ENCODE measurements around the gene ARPC5L. TPM values are rescaled to one million over a fixed set of nuclear protein-coding genes. Genes with fewer than 3 reads are reported as not detected.
"Not testable (repeated sequence)": the region's sequence is repeated elsewhere in the genome, so short reads cannot be mapped to it uniquely, and the experiment has no call there.

Gene ARPC5L
- total RNA-seq, 1 donor from 2014 or later = 10.1 TPM

DNA sequence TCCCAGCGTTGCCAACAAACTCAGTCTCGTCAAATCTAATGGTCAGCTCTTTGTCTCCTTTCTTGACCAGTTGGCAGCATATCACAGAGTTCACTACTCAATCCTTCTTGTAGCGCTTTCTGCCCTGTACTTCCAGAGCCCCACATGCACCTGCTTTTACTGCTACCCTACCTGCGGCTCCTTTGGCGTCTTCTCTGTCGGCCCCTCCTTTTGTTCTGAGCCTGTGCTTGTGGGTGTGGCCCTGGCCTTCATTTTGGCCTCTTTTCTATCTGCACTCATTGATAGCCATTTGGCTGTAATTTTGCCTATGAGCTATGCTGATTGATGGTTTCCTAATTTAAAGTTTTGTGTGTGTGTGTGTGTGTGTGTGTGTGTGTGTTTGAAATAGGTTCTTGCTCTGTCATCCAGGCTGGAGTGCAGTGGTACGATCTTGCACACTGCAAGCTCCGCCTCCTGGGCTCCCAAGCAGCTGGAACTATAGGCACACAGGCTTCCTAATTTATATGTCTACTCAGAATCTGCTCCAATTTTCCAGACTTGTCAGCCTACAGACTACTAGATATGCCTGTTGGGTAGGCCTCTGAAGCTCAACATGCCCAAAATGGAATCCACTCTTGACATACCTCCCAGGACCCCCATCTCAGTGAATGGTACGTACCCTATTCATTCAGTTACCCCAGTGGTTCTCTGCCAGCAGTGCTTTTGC lies 32.3 kb downstream of the ARPC5L start:
- no peak for DNase-seq

DNA sequence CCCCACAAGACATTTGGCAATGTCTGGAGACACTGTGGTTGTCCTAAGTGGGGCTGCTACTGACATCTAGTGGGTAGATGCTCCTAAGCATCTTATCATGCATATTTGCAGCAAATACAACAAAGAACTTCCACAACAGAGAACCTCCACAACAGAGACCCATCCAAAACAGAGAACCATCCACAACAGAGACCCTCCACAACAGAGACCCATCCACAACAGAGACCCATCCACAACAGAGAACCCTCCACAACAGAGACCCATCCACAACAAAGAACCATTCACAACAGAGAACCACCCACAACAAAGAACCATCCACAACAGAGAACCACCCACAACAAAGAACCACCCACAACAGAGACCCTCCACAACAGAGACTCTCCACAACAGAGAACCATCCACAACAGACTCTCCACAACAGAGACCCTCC lies 32.8 kb downstream of the ARPC5L start:
- DNase-seq = no peak

DNA sequence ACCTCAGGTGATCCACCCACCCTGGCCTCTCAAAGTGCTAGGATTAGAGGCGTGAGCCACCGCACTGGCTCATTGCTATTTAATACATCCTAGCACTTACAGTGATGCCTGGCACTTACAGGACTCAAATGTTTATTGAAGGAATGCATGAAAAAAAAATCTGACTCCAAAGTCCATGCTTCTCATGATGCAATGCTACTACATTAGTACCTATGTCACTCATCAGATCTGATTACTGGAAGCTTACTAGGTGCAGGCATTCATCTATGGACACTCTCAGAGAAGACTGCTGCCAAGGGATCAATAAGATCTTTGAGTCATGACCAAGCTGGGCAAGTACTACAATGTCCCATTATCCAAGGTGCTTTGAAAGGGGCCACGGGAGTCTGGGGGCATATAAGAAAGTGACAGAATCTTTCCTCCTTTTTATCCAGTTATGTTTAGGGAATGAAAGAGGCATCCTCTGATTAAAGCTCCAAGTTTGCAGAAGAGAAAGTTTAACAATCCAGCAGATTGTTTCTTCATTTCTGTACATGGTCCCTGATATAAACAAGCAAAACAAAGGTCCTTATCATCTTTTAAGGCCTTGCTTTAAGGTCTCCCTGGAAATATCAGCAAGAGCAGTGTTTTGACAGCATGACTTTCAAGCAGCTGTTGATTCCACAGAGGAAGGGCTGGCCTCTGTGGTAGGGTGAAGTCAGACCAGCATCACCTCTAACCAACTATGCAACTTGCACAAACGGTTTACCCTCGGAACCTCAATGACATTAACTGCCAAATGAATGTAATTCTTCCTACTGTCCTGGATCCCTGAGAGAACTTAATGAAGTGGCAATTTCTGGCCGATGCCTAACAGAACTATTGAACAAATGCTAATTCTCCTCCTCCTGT lies 35.9 kb downstream of the ARPC5L start:
- DNase-seq = no peak

DNA sequence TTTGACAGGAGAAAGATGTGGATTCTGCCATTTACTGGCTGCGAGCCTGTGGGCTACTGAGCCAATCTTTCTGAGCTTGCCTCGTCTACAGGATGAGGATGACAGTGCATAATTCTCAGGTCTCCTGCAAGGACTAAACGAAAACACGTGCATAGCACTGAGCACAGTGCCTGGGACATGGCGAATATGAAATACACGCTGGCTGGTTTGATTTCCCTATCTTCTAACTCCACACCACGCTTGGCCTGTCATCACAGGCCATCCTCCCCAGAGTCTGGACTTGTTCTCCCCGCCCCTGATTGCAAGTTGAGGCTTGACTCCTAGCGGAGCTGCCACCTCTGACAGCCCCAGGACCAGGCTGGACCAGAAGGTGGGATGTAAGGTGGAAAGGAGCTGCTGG lies 37.9 kb downstream of the ARPC5L start:
- DNase-seq = no peak

DNA sequence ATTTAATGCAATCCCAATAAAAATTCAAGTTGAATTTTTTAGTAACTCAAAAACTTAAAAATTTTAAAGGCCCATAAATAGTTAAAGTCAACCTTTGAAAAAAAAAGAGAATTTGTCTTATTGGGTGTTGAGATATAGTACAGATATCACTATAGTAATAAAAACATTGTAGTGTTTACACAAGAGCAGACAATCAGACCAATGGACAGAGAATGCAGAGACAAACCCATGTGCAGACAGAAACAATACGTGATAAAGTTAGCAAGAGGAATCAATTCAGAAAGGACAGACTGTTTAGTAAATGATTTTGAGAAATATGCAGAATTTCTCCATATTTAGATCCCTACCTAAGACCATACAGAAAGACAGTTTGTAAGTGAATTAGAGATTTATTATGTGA lies 45.0 kb downstream of the ARPC5L start:
- DNase-seq = no peak

DNA sequence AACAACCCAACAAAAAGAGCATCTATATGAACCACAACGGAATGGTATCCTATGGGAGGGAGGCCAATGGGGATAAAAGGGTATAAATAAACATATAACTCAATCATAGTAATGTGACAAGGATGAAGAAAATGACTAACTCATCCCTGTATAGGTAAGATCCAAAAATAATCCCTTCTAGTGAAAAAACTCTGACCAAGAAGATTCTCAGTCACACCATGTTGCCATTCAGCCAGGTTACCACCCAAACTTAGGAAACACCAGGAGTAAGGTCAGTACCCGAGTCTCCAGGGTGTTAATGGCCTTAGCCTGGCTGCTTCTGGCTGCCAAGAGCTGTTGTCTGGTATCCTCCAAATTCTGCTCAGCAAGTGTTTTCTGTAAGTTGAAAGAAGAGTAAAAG lies 46.2 kb downstream of the ARPC5L start:
- DNase-seq = no peak

DNA sequence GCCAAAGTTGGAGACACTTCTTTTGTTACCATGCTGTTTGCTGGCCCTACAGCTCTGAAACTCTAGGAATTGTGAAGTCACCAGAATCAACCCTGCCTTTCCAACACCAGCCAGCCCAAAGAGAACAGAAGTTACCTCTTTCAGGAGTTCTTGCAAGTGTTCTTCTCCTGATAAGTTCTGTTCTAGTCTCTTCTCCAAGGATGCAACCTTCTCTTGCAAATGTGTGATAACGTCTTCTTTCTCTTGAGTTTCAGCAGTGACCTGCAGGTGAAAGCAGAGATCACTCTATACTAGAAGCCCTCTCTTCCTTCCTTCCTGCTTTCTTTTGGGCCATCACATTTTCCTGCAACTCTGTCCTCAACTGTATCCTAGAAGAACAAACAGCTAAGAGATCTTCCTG lies 49.8 kb downstream of the ARPC5L start:
- DNase-seq = no peak

DNA sequence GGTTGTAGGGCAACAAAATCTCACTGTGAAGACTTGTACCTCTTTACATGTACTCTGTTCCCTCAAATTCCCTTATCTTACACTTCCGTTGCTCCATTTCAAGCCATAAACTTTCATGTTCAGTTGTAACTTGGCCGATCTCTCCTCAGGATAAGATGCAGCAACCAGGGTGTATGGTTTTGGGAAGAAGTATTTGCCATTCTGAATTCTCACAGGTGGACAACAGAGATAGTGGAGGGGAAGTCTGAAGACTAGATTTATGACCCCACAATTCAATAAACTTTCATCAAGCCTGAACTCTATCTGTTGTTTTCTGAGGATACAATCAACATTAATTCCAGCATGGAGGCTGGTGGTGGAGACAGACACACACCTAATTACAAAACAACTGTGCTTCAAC lies 51.4 kb downstream of the ARPC5L start:
- DNase-seq = no peak

DNA sequence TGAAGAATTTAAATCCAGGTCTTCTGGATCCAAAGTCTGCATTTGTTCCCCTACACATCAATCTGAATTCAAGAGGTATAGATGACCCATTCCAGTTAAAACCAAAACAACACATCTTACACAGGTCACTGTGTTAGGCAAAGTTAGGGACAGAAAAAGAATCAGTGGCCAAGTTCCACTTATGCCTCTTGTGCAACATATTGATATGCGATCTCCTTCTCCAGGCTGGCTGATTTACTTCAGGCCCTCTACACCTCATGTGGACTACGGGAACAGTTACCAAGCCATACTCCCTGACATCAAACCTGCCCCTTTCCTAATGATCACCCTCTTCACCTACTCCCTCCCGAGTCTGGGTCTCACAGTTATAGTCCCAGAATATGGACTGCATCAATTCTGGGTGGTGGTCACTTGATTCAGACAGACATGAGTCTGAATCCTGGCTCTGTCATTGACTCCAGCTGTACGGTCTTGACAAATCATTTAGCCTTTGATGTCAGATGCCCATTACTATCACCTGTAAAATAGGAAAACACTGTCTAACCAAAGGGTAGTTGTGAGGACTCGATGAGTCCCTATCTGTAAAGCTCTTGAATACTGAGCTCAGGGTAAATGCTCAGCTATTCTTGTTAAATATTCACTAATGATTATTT lies 52.9 kb downstream of the ARPC5L start:
- DNase-seq = no peak

DNA sequence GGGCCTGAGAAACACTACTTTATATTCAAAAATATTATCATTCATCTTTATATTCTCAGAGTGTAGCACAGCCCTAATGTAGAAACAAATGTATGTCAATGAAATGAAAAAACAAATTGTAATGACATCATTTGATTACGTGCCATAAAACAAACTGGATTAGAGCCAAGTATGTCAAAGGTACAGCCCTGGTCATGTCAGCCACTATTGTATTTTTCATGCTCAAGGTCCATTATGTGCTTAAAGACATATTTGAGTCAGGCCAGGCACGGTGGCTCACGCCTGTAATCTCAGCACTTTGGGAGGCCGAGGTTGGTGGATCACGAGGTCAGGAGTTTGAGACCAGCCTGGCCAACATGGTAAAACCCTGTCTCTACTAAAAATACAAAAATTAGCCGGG lies 58.5 kb downstream of the ARPC5L start:
- not testable (repeated sequence) for DNase-seq

Small RNAs within 50 kb of the gene (small RNA-seq; reads per million reads assigned to genes)
- gene RNU4-82P = not detected

Other genes starting within 250 kb of the ARPC5L start
- gene NR6A1, start 90.8 kb upstream of the ARPC5L start, total RNA-seq = 2.0 TPM
- 2.5 TPM for gene OLFML2A, start 85.0 kb upstream of the ARPC5L start, total RNA-seq
- not detected for gene WDR38, start 8.7 kb upstream of the ARPC5L start, total RNA-seq
- 686 TPM for gene RPL35, start 173 bp upstream of the ARPC5L start, total RNA-seq
- 11.5 TPM for gene GOLGA1, start 79.0 kb downstream of the ARPC5L start, total RNA-seq

Data from occipital lobe (tissue), 3 donors.